ENCODE measurements around the gene ASIC4. TPM values are rescaled to one million over a fixed set of nuclear protein-coding genes. Genes with fewer than 3 reads are reported as not detected.

Gene ASIC4
- total and polyA plus RNA-seq, 2 experiments from 2014 or later: 0.13 to 3.6 TPM

DNA sequence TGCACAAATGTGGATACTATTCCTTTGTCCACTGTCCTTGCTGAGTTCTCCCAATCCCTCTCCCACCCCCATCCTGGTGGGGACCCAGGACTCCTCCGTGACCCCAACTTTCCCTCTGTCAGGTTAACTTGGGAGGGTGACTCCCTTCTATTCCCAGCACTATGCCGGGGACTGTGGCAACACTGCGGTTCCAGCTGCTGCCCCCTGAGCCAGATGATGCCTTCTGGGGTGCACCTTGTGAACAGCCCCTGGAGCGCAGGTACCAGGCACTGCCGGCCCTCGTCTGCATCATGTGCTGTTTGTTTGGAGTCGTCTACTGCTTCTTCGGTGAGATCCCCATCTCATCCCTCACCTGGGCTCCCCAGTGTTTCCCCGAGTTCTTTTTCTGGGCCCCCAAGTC is 30.3 kb downstream of the ASIC4 start:
- peak overlapping the region; percentile 95 for H3K4me2 ChIP-seq

More for the DNA sequence above, 30.3 kb downstream of the ASIC4 start:
- peaks cover 9% of the 10 kb centered on the region for H3K4me1 ChIP-seq (ENCODE audit: insufficient read depth)
- peak overlapping the region; percentile 90 for H3K4me3 Mint-ChIP-seq
- DNase-seq (ENCODE audit: low spot score) (no peak), ATAC-seq (no peak)
- peak overlapping the region; percentile 96 for H3K4me3 ChIP-seq
- H3K27ac Mint-ChIP-seq: no peak overlapping the region
- H3K36me3 ChIP-seq (ENCODE audit: insufficient read depth): peaks cover 9% of the 10 kb centered on the region
- peak overlapping the region; percentile 59; the same call in 1 of the 2 replicates for H3K27ac ChIP-seq (ENCODE audit: low read depth)
- TF ChIP-seq JUNB (IDR thresholded peaks at IDR 0.05; ENCODE audit: unreplicated experiment) (no peak), EZH2 (IDR thresholded peaks at IDR 0.05; ENCODE audit: low read depth, unreplicated experiment) (no peak), STAT1 (IDR thresholded peaks at IDR 0.05; ENCODE audit: unreplicated experiment) (no peak), ZNF114 (CRISPR knock-in tag; IDR thresholded peaks at IDR 0.05) (no peak), EZH2phosphoT487 (IDR thresholded peaks at IDR 0.05; ENCODE audit: unreplicated experiment) (no peak), POLR2AphosphoS5 (IDR thresholded peaks at IDR 0.05; ENCODE audit: low read depth) (no peak), CREB1 (CRISPR knock-in tag; IDR thresholded peaks at IDR 0.05; ENCODE audit: low read depth) (no peak), ZNF331 (CRISPR knock-in tag; IDR thresholded peaks at IDR 0.05; ENCODE audit: low read depth) (no peak), NANOG (IDR thresholded peaks at IDR 0.05; ENCODE audit: borderline replicate concordance) (no peak)
- TF ChIP-seq, protein P1, sequence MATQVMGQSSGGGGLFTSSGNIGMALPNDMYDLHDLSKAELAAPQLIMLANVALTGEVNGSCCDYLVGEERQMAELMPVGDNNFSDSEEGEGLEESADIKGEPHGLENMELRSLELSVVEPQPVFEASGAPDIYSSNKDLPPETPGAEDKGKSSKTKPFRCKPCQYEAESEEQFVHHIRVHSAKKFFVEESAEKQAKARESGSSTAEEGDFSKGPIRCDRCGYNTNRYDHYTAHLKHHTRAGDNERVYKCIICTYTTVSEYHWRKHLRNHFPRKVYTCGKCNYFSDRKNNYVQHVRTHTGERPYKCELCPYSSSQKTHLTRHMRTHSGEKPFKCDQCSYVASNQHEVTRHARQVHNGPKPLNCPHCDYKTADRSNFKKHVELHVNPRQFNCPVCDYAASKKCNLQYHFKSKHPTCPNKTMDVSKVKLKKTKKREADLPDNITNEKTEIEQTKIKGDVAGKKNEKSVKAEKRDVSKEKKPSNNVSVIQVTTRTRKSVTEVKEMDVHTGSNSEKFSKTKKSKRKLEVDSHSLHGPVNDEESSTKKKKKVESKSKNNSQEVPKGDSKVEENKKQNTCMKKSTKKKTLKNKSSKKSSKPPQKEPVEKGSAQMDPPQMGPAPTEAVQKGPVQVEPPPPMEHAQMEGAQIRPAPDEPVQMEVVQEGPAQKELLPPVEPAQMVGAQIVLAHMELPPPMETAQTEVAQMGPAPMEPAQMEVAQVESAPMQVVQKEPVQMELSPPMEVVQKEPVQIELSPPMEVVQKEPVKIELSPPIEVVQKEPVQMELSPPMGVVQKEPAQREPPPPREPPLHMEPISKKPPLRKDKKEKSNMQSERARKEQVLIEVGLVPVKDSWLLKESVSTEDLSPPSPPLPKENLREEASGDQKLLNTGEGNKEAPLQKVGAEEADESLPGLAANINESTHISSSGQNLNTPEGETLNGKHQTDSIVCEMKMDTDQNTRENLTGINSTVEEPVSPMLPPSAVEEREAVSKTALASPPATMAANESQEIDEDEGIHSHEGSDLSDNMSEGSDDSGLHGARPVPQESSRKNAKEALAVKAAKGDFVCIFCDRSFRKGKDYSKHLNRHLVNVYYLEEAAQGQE (IDR thresholded peaks at IDR 0.05; ENCODE audit: unreplicated experiment): no peak
- TF ChIP-seq, protein P2, sequence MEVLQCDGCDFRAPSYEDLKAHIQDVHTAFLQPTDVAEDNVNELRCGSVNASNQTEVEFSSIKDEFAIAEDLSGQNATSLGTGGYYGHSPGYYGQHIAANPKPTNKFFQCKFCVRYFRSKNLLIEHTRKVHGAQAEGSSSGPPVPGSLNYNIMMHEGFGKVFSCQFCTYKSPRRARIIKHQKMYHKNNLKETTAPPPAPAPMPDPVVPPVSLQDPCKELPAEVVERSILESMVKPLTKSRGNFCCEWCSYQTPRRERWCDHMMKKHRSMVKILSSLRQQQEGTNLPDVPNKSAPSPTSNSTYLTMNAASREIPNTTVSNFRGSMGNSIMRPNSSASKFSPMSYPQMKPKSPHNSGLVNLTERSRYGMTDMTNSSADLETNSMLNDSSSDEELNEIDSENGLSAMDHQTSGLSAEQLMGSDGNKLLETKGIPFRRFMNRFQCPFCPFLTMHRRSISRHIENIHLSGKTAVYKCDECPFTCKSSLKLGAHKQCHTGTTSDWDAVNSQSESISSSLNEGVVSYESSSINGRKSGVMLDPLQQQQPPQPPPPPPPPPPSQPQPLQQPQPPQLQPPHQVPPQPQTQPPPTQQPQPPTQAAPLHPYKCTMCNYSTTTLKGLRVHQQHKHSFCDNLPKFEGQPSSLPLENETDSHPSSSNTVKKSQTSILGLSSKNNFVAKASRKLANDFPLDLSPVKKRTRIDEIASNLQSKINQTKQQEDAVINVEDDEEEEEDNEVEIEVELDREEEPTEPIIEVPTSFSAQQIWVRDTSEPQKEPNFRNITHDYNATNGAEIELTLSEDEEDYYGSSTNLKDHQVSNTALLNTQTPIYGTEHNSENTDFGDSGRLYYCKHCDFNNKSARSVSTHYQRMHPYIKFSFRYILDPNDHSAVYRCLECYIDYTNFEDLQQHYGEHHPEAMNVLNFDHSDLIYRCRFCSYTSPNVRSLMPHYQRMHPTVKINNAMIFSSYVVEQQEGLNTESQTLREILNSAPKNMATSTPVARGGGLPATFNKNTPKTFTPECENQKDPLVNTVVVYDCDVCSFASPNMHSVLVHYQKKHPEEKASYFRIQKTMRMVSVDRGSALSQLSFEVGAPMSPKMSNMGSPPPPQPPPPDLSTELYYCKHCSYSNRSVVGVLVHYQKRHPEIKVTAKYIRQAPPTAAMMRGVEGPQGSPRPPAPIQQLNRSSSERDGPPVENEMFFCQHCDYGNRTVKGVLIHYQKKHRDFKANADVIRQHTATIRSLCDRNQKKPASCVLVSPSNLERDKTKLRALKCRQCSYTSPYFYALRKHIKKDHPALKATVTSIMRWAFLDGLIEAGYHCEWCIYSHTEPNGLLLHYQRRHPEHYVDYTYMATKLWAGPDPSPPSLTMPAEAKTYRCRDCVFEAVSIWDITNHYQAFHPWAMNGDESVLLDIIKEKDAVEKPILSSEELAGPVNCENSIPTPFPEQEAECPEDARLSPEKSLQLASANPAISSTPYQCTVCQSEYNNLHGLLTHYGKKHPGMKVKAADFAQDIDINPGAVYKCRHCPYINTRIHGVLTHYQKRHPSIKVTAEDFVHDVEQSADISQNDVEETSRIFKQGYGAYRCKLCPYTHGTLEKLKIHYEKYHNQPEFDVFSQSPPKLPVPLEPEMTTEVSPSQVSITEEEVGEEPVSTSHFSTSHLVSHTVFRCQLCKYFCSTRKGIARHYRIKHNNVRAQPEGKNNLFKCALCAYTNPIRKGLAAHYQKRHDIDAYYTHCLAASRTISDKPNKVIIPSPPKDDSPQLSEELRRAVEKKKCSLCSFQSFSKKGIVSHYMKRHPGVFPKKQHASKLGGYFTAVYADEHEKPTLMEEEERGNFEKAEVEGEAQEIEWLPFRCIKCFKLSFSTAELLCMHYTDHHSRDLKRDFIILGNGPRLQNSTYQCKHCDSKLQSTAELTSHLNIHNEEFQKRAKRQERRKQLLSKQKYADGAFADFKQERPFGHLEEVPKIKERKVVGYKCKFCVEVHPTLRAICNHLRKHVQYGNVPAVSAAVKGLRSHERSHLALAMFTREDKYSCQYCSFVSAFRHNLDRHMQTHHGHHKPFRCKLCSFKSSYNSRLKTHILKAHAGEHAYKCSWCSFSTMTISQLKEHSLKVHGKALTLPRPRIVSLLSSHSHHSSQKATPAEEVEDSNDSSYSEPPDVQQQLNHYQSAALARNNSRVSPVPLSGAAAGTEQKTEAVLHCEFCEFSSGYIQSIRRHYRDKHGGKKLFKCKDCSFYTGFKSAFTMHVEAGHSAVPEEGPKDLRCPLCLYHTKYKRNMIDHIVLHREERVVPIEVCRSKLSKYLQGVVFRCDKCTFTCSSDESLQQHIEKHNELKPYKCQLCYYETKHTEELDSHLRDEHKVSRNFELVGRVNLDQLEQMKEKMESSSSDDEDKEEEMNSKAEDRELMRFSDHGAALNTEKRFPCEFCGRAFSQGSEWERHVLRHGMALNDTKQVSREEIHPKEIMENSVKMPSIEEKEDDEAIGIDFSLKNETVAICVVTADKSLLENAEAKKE (CRISPR knock-in tag; IDR thresholded peaks at IDR 0.05): no peak
- TF ChIP-seq, protein P3, sequence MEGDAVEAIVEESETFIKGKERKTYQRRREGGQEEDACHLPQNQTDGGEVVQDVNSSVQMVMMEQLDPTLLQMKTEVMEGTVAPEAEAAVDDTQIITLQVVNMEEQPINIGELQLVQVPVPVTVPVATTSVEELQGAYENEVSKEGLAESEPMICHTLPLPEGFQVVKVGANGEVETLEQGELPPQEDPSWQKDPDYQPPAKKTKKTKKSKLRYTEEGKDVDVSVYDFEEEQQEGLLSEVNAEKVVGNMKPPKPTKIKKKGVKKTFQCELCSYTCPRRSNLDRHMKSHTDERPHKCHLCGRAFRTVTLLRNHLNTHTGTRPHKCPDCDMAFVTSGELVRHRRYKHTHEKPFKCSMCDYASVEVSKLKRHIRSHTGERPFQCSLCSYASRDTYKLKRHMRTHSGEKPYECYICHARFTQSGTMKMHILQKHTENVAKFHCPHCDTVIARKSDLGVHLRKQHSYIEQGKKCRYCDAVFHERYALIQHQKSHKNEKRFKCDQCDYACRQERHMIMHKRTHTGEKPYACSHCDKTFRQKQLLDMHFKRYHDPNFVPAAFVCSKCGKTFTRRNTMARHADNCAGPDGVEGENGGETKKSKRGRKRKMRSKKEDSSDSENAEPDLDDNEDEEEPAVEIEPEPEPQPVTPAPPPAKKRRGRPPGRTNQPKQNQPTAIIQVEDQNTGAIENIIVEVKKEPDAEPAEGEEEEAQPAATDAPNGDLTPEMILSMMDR (conservative IDR thresholded peaks at IDR 0.05; ENCODE audit: low read depth in 2 of 2): no peak
- peaks cover 12% of the 10 kb centered on the region for H3F3A ChIP-seq (replicated peaks; ENCODE audit: low read depth)
- peaks cover 20% of the 10 kb centered on the region for H3K4me1 Mint-ChIP-seq
- peaks cover 9% of the 10 kb centered on the region; the same call in 1 of the 2 replicates for H3K27me3 ChIP-seq (ENCODE audit: insufficient read depth)
- H3K9me3 Mint-ChIP-seq: no peaks in the 10 kb centered on the region; the same call in 2 of the 3 replicates
- H3K9me2 ChIP-seq (ENCODE audit: insufficient read depth): no peaks in the 10 kb centered on the region
- peaks cover 14% of the 10 kb centered on the region for H3K79me2 ChIP-seq (replicated peaks; ENCODE audit: insufficient read depth)
- peak overlapping the region; percentile 90; the same call in 1 of the 2 replicates for H2AFZ ChIP-seq
- H3K27me3 Mint-ChIP-seq (ENCODE audit: insufficient read depth, low read depth, poor library complexity): peaks cover 20% of the 10 kb centered on the region
- peaks cover 18% of the 10 kb centered on the region for H4K20me1 ChIP-seq (replicated peaks; ENCODE audit: insufficient read depth)
- H3K36me3 Mint-ChIP-seq (ENCODE audit: low read depth): peaks cover 40% of the 10 kb centered on the region
